Prostate gland (tissue), 2 donors: ENCODE data around the gene IFI35. TPM values are rescaled to one million over a fixed set of nuclear protein-coding genes. Genes with fewer than 3 reads are reported as not detected.
"Not testable (repeated sequence)": the region's sequence is repeated elsewhere in the genome, so short reads cannot be mapped to it uniquely, and the experiment has no call there.

ENCODE experiments used
- DNase-seq: peaks from one replicate; pipeline ENCODE4 v3.0.0-alpha.2; 2019; ENCODE audit warnings: low spot score
- H3K27ac ChIP-seq, 2 donors: fragments of 200-600 bp; sonication (generic); 2 replicates each; pipeline ENCODE4 v1.5.1; 2017 to 2019
- H3K27me3 ChIP-seq: fragments of 200-600 bp; sonication (generic); replicated peaks from 2 replicates; pipeline ENCODE4 v1.5.1; 2019; ENCODE audit not compliant: insufficient read depth
- H3K36me3 ChIP-seq, 2 donors: fragments of 200-600 bp; sonication (generic); 1 replicate in 1 of 2; 2 replicates in 1 of 2; pipeline versions ENCODE4 v1.5.1 to v1.8.1; 2017 to 2019
- H3K4me1 ChIP-seq: fragments of 200-600 bp; sonication (generic); replicated peaks from 2 replicates; pipeline ENCODE4 v1.5.1; 2019
- H3K4me3 ChIP-seq, 2 donors: fragments of 200-600 bp; sonication (generic); 2 replicates each; pipeline ENCODE4 v1.5.1; 2017 to 2019
- H3K9me3 ChIP-seq: fragments of 200-600 bp; sonication (generic); 2 replicates; pipeline ENCODE4 v1.5.1; 2017
- CTCF ChIP-seq, 4 experiments: fragments of 200-600 bp in 2 of 4; fragments of 450-650 bp in 2 of 4; sonication (generic) in 2 of 4; IDR thresholded peaks; 1 replicate in 3 of 4; 2 replicates in 1 of 4; pipeline ENCODE4 v1.5.1; 2016 to 2019; ENCODE audit warnings: antibody characterized with exemption in 4 of 4, mild to moderate bottlenecking in 2 of 4, moderate library complexity in 2 of 4
- POLR2A ChIP-seq: fragments of 450-650 bp; IDR thresholded peaks from one replicate; pipeline ENCODE4 v1.6.1; 2016; ENCODE audit warnings: antibody characterized with exemption, mild to moderate bottlenecking
- POLR2AphosphoS5 ChIP-seq: sonication (generic); formaldehyde crosslinking; IDR thresholded peaks from one replicate; pipeline ENCODE4 v1.6.1; 2017; ENCODE audit warnings: antibody characterized with exemption
- WGBS: methylation state at CpG from one replicate; pipeline ENCODE4 v1.1.5; 2018; 5-methylcytosine and 5-hydroxymethylcytosine counted together
- intact Hi-C: fragments of 100-400 bp; cut with DNase I; formaldehyde crosslinking; loops from one replicate; pipeline ENCODE4 v1.14.2; 2022
- total RNA-seq, 2 donors: library from RNA; depleted of rRNA; stranded (reverse); fragments of >200 nt; gene quantifications; one replicate each; pipeline ENCODE4 v1.1.0, GENCODE V29; 2016

IFI35 gene
- total RNA-seq, 2 donors from 2014 or later = 35.6 to 40.1 TPM

- Histone ChIP-seq H3K4me3 (no peak overlapping the region), H3K9me3 (no peaks in the 10 kb centered on the region), H3K27ac (no peak overlapping the region), H3K4me1 (no peaks in the 10 kb centered on the region), H3K36me3 (no peaks in the 10 kb centered on the region), H3K27me3 (no peaks in the 10 kb centered on the region)
- intact Hi-C loops = no loop called here
- no peak for DNase-seq
- no peak for TF ChIP-seq CTCF (IDR thresholded peaks at IDR 0.05)
- TF ChIP-seq POLR2AphosphoS5 = no peak
- TF ChIP-seq POLR2A = no peak
- WGBS = 76% methylated on average over 5 of the region's 5 CpGs
These were observed 35.5 kb downstream of the IFI35 start for GRCh38 chr17:43042025-43042628.

GRCh38 chr17:43043307-43043706, 36.7 kb downstream of the IFI35 start:
- TF ChIP-seq POLR2A (no peak), POLR2AphosphoS5 (no peak), CTCF (IDR thresholded peaks at IDR 0.05) (no peak)
- Histone ChIP-seq H3K4me1 (no peaks in the 10 kb centered on the region), H3K4me3 (no peak overlapping the region), H3K27ac (no peak overlapping the region), H3K27me3 (no peaks in the 10 kb centered on the region), H3K36me3 (no peaks in the 10 kb centered on the region), H3K9me3 (no peaks in the 10 kb centered on the region)
- no peak for DNase-seq
- intact Hi-C loops = no loop called here

GRCh38 chr17:43044024-43044423, 37.4 kb downstream of the IFI35 start:
- TF ChIP-seq CTCF (IDR thresholded peaks at IDR 0.05) (no peak), POLR2A (no peak), POLR2AphosphoS5 (no peak)
- Histone ChIP-seq H3K36me3 (no peaks in the 10 kb centered on the region), H3K9me3 (no peaks in the 10 kb centered on the region), H3K4me1 (no peaks in the 10 kb centered on the region), H3K27ac (no peak overlapping the region), H3K27me3 (no peaks in the 10 kb centered on the region), H3K4me3 (no peak overlapping the region)
- WGBS = 68% methylated on average over 4 of the region's 4 CpGs
- intact Hi-C loops = no loop called here
- DNase-seq = no peak

GRCh38 chr17:43051969-43052368, 45.4 kb downstream of the IFI35 start:
- no peak for DNase-seq
- no peaks in the 10 kb centered on the region for H3K9me3 ChIP-seq
- H3K4me3 ChIP-seq = no peak overlapping the region
- H3K36me3 ChIP-seq = no peaks in the 10 kb centered on the region
- intact Hi-C loops = no loop called here
- H3K4me1 ChIP-seq = no peaks in the 10 kb centered on the region
- TF ChIP-seq CTCF (IDR thresholded peaks at IDR 0.05) = no peak
- no peak for TF ChIP-seq POLR2A
- no peak for TF ChIP-seq POLR2AphosphoS5
- WGBS = 100% methylated on average over 1 of the region's 1 CpG
- H3K27me3 ChIP-seq = no peaks in the 10 kb centered on the region
- no peak overlapping the region for H3K27ac ChIP-seq

GRCh38 chr17:43053008-43053407, 46.4 kb downstream of the IFI35 start:
- H3K9me3 ChIP-seq, DNase-seq, H3K27me3 ChIP-seq, H3K4me1 ChIP-seq, H3K27ac ChIP-seq, H3K4me3 ChIP-seq, H3K36me3 ChIP-seq, intact Hi-C loops: not testable (repeated sequence)
- WGBS = 99% methylated on average over 7 of the region's 7 CpGs
